Astrocyte (in vitro differentiated cells and primary cell): ENCODE data around the gene EYS.

Source experiments
- CTCF ChIP-seq: IDR thresholded peaks from 2 replicates; pipeline ENCODE4 v1.5.1; 2011; ENCODE audit warnings: low read depth, mild to moderate bottlenecking, inconsistent platforms, low read length, moderate library complexity; ENCODE audit not compliant: insufficient read depth
- EZH2 ChIP-seq: IDR thresholded peaks from 2 replicates; pipeline ENCODE4 v1.6.1; 2012; ENCODE audit warnings: mild to moderate bottlenecking, low read length, inconsistent platforms; ENCODE audit not compliant: insufficient read depth

GRCh38 chr6:63813566-63814120, 1893.4 kb downstream of the EYS start:
- TF ChIP-seq CTCF: no peak
- TF ChIP-seq EZH2: no peak
